GM12892 (cell line): Measurements from ENCODE around the gene GRID1.

Experiments used
- POLR2A ChIP-seq: IDR thresholded peaks from 2 replicates; pipeline ENCODE4 v1.6.1; 2011; ENCODE audit warnings: low read depth, low read length, control low read depth
- POLR2AphosphoS5 ChIP-seq: IDR thresholded peaks from 2 replicates; pipeline ENCODE4 v1.6.1; 2011; ENCODE audit warnings: low read depth, low read length, control low read depth
- TAF1 ChIP-seq: IDR thresholded peaks from 2 replicates; pipeline ENCODE4 v1.6.1; 2011; ENCODE audit warnings: low read depth, mild to moderate bottlenecking, control low read depth, low read length, borderline replicate concordance

DNA sequence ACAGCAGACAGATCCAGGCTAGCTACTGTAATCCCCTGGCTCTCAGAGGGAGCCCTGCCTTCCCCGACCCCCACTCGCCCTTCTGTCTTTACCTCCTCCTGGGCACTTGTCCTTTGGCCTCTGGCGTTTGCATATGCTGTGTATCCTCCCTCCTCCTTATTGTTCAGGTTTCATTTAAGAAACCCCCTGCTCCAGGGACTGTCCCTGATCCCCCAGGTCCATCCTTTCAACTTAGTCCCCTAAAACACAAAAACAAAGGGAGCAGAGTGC lies 25.7 kb downstream of the GRID1 start:
- TF ChIP-seq POLR2AphosphoS5 (no peak), POLR2A (no peak), TAF1 (no peak)
